Measurements from ENCODE around the gene MFAP4. TPM values are rescaled to one million over a fixed set of nuclear protein-coding genes. Genes with fewer than 3 reads are reported as not detected.

MFAP4 gene, protein sequence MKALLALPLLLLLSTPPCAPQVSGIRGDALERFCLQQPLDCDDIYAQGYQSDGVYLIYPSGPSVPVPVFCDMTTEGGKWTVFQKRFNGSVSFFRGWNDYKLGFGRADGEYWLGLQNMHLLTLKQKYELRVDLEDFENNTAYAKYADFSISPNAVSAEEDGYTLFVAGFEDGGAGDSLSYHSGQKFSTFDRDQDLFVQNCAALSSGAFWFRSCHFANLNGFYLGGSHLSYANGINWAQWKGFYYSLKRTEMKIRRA
- total RNA-seq = not detected in 2 replicates

DNA sequence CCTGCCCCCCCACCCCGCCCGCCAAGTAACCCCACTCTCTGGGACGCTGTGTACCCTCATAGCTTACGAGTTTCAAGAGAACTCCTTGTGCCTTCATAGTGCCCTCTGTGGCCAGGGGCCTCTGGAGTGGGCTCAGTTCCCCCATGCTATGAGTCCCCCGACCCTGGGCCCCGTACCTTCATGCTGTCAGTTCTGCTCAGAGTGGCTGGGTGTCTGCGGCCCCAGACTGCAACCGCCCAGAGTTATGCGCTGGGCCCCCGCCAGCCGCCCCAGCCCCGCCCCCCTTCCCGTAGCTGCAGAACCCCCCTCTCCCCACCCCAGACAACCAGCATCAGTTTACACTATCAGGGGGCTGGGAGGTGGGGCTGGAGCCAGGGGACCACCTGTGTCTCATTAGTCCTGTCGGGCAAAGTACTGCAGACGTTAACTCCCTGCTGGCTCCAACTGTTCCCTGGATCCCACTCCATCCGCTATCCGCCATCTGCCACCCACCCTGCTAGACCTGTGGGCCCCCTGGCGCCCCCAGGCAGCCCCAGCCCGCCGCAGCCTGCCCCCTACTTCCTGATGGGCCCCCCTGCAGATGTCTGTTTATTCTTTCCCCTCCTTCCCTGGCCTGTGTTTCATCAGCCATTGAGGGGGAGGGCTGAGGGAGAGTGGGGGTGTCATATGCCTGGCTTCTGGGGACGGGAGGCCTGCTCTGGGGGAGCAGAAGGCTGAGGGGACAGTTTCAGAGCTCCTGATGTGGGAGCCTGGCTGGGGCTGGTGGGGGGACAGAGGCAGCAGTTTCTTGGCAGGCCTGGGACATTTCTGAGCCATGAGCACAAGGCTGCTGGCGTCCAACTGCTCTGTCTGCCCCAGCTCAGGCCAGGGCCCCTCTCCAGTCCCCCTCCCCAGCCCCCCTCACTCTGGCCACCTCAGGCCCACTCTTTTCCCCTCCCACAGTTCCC is at the start of gene MFAP4:
TSS of gene MFAP4 (minus strand) at position 217 of the 947 bp plus-strand sequence. CDS start at position 182, 35 bp downstream.

DNA sequence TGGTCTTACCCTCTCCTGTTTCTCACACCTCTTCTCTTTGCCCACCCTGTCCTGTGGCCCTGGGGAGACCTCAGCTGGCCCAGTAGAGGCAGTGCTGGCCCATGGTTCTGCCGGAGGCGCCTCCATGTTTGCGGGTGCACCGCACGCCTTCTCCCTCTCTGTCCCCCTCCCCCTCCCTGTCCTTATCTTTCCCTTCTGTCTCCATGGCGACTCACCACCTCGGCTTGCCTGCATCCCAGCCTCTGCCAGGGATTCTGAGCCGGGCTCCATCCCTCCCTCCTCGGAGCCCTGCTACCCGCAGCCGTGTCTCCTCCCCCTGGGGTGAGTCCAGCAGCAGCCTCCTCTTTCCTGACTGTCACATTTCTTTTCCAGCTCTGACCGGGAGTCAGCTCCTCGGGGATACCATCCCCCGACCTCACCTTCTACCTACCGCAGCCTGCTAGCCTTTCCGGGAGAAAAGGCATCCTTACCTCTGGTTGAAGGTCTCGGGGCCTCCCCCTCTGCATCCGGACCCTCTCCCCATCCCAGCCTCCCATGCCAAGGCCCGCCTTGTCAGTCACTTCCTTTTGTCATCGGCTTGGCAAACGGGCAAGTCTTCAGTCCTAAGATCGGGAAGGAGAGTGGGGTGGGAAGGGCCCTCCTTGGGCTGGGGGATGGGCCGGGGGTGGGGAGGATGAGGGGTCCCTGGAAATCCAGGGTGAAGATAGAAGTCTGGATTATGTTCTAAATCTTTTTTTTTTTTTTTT is 24.1 kb upstream of the MFAP4 start, which contains the start of gene RNF112:
TSS of gene RNF112 (plus strand) at position 358 of the 746 bp plus-strand sequence. CDS start at position 535, 177 bp downstream.

DNA sequence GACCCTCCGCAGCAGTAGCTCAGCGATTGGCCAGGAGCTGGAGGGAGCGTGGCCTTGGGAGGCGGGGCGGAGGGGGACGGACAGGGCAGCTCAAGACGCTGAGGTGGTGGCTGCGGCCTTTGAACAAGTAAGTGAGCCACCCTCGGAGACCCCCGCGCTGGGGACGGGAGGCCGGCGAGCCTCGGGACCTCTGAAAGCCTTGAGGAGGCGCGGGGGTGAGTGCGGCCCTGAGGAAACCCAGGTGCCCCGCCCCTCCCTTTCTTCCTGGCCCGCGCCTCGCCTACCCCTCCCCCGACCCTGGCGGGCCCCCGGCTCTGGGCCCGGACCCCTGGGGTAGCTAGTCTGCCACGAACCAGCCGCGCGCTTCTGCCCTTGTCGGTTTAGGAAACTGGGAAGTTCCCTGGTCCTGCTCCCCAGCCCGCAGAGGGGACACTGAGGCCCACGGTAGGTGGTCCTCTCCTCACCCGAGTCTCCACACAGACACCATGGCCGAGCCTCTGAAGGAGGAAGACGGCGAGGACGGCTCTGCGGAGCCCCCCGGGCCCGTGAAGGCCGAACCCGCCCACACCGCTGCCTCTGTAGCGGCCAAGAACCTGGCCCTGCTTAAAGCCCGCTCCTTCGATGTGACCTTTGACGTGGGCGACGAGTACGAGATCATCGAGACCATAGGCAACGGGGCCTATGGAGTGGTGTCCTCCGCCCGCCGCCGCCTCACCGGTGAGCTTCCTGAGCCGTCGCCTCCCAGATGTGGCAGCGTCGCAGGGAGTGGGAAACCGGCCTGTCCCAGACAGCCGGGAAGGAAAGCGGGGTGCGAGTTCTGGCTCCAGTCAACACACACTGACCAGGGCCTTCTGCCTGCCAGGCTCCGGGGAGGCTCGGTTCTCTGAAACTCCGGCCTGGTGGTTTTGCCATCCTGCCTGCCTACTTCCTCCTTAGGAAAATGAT is 8.3 kb downstream of the MFAP4 start, which contains the start of gene MAPK7:
TSS of gene MAPK7 (plus strand) at position 83 of the 945 bp plus-strand sequence. CDS start at position 486, 403 bp downstream.

DNA sequence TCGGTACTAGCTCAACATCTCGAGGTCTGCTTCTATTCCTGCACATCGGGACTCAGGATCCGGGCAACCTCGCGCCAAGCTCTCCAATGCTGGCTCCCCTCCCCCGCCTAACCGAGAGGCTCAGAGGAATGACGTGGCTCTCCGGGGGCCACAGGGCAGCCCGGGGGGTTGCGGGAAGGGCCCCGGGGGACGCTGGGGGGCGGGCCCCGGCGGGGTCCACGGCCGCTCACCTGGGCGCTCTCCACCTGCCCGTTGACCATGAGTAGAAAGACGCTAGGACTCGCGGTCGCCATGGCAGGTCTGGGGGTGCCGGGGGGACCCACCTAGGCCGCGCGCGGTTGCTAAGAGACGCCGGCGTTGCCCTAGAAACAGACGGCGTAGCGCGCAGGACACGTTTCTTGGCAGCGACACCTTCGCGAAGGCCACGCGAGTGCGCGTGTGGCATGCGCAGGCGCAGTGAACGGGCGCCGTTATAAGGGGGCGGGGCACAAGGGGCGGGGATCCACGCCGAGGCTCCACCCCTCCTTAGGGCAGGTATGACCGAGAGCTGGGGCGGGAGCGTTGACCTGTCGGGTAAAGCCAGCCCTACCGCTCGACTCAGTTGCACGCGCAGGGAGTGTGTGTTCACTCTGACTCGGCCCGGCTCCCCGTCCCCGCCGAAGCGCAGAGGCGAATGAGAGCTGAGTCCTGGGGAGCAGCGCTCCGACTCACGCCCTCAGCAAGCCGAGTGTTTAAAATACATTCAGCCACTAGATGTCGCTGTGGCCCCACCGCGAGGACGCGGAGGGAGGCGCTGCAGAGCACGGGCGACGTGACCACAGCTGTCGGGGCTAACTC is 24.5 kb downstream of the MFAP4 start, which contains the start of gene B9D1:
TSS of gene B9D1 (minus strand) at position 447 of the 837 bp plus-strand sequence. CDS start at position 293, 154 bp downstream.

Other genes starting within 250 kb of the MFAP4 start
- gene EPN2, start 149.8 kb downstream of the MFAP4 start, total RNA-seq = 20.2 and 26.1 TPM in 2 replicates
- 20.1 and 20.8 TPM in 2 replicates for gene B9D1, start 24.5 kb downstream of the MFAP4 start, total RNA-seq
- gene MAPK7, start 8.7 kb downstream of the MFAP4 start, total RNA-seq = 16.7 and 17.5 TPM in 2 replicates
- 0.10 TPM in 1 of 2 replicates, not detected in the other for gene RNF112, start 24.0 kb upstream of the MFAP4 start, total RNA-seq
- gene SLC47A1, start 146.7 kb upstream of the MFAP4 start, total RNA-seq = 1.6 and 2.2 TPM in 2 replicates